Renal cortical epithelial cell (primary cell): ENCODE data around the gene IGSF9. TPM values are rescaled to one million over a fixed set of nuclear protein-coding genes. Genes with fewer than 3 reads are reported as not detected.

Experiments
- total RNA-seq: library from RNA; depleted of rRNA; stranded (reverse); fragments of >200 nt; gene quantifications from 2 replicates; pipeline ENCODE4 v1.2.3, GENCODE V29; 2014

IGSF9 gene
- total RNA-seq, 1 donor from 2014 or later = not detected

Other genes with a start within 250 kb of the IGSF9 start
- not detected in 2 replicates for gene CRP, start 231.0 kb downstream of the IGSF9 start, total RNA-seq
- gene DUSP23, start 164.7 kb downstream of the IGSF9 start, total RNA-seq = 34.0 and 69.3 TPM in 2 replicates
- gene FCRL6, start 143.3 kb downstream of the IGSF9 start, total RNA-seq = 0.05 TPM in 1 of 2 replicates, not detected in the other
- gene SLAMF8, start 118.7 kb downstream of the IGSF9 start, total RNA-seq = 0.30 and 2.6 TPM in 2 replicates
- not detected in 2 replicates for gene VSIG8, start 83.0 kb downstream of the IGSF9 start, total RNA-seq
- gene CFAP45, start 45.4 kb downstream of the IGSF9 start, total RNA-seq = 0.25 and 0.69 TPM in 2 replicates
- gene TAGLN2, start 20.1 kb downstream of the IGSF9 start, total RNA-seq = 526 and 548 TPM in 2 replicates
- gene SLAMF9, start 8.6 kb upstream of the IGSF9 start, total RNA-seq = not detected in 2 replicates
- 4.0 and 5.2 TPM in 2 replicates for gene PIGM, start 86.4 kb upstream of the IGSF9 start, total RNA-seq
- gene KCNJ10, start 124.5 kb upstream of the IGSF9 start, total RNA-seq = 0.15 TPM in 1 of 2 replicates, not detected in the other
- gene KCNJ9, start 135.9 kb upstream of the IGSF9 start, total RNA-seq = not detected in 2 replicates
- 56.1 and 59.4 TPM in 2 replicates for gene IGSF8, start 153.0 kb upstream of the IGSF9 start, total RNA-seq
- gene ATP1A2, start 170.1 kb upstream of the IGSF9 start, total RNA-seq = 0.10 TPM in 1 of 2 replicates, not detected in the other
- gene ATP1A4, start 206.0 kb upstream of the IGSF9 start, total RNA-seq = not detected in 2 replicates
- not detected in 2 replicates for gene CASQ1, start 245.0 kb upstream of the IGSF9 start, total RNA-seq